GM15510 (cell line): Measurements from ENCODE around the gene IGIP.
A peak's percentile ranks its signal among the peaks of the same experiment; 100 is the strongest.

Source experiments
- POLR2A ChIP-seq: IDR thresholded peaks from 3 replicates; pipeline ENCODE4 v1.6.1; 2011; ENCODE audit warnings: borderline replicate concordance; ENCODE audit not compliant: insufficient read length; ENCODE audit errors: extremely low read depth

IGIP gene

DNA sequence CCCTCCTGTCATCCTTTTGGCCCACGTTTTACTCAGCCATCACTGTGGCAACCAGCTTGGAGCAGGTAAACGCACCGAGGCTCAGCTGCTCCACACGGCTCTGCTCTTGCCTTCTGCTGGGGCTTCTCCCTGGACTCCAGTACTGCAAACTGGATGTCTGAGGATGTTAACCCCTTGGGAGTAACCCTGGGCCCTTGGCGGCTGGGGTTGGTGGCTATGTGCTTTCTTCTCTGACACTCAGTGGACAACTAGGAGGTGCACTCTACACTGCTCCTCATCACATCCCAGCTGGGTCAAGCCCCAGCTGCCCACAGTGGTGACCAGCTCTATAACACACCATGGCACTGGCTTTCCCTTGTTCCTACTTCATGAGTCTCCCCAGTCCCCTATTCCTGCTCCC is 37.0 kb downstream of the IGIP start:
- no peak for TF ChIP-seq POLR2A

GRCh38 chr5:140165101-140165922 is 39.6 kb downstream of the IGIP start:
- no peak for TF ChIP-seq POLR2A

DNA sequence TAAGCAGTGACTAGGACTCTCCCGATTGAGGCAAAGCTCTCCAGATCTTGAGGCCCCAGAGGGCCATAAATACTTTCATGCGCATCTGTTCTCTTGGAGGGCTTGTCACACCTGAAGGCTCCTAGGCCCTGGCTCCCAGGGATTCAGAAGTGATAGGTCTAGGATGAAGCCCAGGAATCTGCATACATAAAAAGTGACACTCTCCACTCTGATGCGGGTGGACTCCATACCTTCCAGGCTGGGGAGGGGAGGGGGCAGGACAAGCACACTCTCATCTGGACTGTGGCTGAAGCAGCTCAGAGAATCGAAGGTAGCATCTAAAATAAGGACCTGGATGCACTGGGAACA is 40.2 kb downstream of the IGIP start:
- no peak for TF ChIP-seq POLR2A

GRCh38 chr5:140166911-140167310 is 41.2 kb downstream of the IGIP start:
- no peak for TF ChIP-seq POLR2A

- no peak for TF ChIP-seq POLR2A
Measured at GRCh38 chr5:140168371-140168770, 42.6 kb downstream of the IGIP start.

- TF ChIP-seq POLR2A: no peak
Measured at GRCh38 chr5:140169410-140169809, 43.7 kb downstream of the IGIP start.

- TF ChIP-seq POLR2A: no peak
Measured at GRCh38 chr5:140172483-140172882, 46.7 kb downstream of the IGIP start.

DNA sequence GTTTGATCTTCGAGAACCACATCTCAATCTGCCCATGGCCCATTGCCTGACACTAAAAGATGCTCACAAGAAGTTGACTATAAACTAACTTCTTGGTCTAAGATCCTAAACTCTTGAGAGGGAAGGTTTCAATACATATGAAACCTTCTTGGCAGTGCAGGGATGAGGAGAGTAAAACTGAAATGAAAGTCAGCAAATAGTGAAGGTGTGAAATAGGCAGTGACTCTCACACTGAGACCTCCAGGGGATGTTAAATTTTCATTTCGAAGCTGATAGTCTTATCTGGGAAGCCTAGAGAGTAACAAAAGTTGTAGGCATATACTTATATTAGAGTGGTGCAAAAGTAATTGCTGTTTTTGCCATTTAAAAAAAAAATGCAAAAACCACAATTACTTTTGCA is 48.3 kb downstream of the IGIP start:
- TF ChIP-seq POLR2A: no peak

DNA sequence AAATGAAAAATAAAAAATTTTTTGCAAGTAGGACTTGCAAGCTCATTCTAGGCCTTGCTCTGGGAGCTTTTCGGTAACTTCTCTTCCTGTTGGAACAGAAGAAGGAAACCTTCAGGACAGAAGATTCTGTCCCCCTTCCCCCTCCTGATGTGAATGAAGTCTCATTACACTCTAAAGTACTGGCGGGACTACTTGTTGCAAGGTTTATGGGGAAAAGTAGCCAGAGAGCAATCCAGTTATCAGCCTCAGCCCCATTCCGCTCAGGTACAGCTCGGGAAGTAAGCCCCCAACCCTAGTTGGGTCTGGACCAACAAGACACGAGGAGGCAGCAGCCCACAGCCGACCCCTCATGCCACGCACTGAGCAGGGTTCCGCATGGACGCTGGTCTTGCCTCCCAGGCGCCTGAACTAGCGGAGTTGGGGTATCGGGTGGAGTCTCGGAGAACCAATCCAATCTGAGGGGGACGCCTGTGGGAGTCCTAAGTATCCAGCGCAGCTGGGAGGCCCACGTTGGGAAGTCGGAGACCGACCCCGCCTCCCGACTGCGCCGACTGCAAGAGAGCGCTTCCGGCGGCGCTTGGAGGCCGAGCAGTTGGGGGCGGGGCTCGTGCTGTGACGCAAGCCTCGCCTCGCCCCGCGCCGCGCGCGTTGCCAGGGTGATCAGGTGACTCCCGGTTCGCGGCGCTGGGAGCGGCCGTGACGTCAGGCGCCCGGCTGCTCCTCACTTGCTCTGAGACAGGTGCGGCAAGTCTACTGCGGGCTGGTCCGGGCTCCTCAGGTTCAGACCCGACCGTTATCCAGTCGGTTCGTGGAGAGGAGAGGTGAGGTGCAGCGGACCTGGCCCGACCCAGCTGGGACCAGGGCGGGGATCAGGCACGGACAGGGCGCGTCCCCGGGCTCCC is 49.0 kb downstream of the IGIP start, which contains the start of gene CYSTM1:
Gene CYSTM1 (plus strand): TSS at position 724 of the 902 bp plus-strand sequence. CDS start 19,278 bp downstream, outside the sequence.
- TF ChIP-seq POLR2A: peak; percentile 94

- no peak for TF ChIP-seq POLR2A
Measured at GRCh38 chr5:140175367-140176030, 49.8 kb downstream of the IGIP start.

GRCh38 chr5:140176031-140176387 is 50.3 kb downstream of the IGIP start:
- no peak for TF ChIP-seq POLR2A

DNA sequence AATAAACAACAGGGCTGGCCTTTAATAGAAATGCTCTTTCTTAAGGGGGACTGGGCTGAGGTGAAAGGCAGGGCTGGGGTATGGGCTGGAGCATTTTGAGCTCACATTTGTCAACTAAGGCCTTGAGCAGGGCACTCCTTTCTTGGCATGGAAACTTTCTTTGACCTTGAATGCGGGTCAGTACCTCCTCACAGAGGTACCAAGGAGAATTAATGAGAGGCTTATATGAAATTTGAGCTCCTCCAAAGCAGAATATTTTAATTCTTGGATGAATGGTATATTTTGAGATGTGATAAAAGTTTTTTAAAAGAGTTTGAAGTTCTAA is 52.3 kb downstream of the IGIP start:
- TF ChIP-seq POLR2A: no peak

- TF ChIP-seq POLR2A: no peak
Measured at GRCh38 chr5:140178482-140179116, 52.9 kb downstream of the IGIP start.
